Right ventricle myocardium inferior (tissue), 1 donor: ENCODE results near the gene KLHL17. TPM values are rescaled to one million over a fixed set of nuclear protein-coding genes. Genes with fewer than 3 reads are reported as not detected.
"Not testable (repeated sequence)": the region's sequence is repeated elsewhere in the genome, so short reads cannot be mapped to it uniquely, and the experiment has no call there.

ENCODE experiments used
- ATAC-seq: fragments of 200-7000 bp; cut with Tn5 transposase; one replicate; pipeline ENCODE4 v1.9.1; 2020; ENCODE audit warnings: mild to moderate bottlenecking, moderate library complexity
- DNase-seq: peaks from one replicate; pipeline ENCODE4 v3.0.0; 2021; ENCODE audit errors: missing footprints
- intact Hi-C: fragments of 100-400 bp; cut with DNase I; formaldehyde crosslinking; loops from one replicate; pipeline ENCODE4 v1.11.0; 2022
- total RNA-seq: library from RNA; stranded (reverse); fragmentation: NEBNext Ultra II Directional; extraction: Animal tissue kit (Norgen Biotek cat#: 25700); gene quantifications from one replicate; pipeline ENCODE4 v1.2.1, GENCODE V29; 2021
- donor health status: DM: no; HTN: yes; CAD: no; lungs with severe emphysema.

Gene KLHL17
- total RNA-seq, 1 donor from 2014 or later: 7.0 TPM

GRCh38 chr1:944341-945325 lies 15.8 kb upstream of the KLHL17 start:
- ATAC-seq: peak; percentile 46
- no peak for DNase-seq
- intact Hi-C loops: no loop called here

GRCh38 chr1:945688-946556 lies 14.5 kb upstream of the KLHL17 start:
- intact Hi-C loops: no loop called here
- ATAC-seq: no peak
- no peak for DNase-seq

- DNase-seq, ATAC-seq, intact Hi-C loops: not testable (repeated sequence)
Measured at GRCh38 chr1:946811-947210, 13.6 kb upstream of the KLHL17 start.

GRCh38 chr1:947958-948357 lies 12.4 kb upstream of the KLHL17 start:
- intact Hi-C loops: no loop called here
- DNase-seq (no peak), ATAC-seq (no peak)

GRCh38 chr1:950268-950667 lies 10.1 kb upstream of the KLHL17 start:
- intact Hi-C loops: no loop called here
- DNase-seq (no peak), ATAC-seq (no peak)

GRCh38 chr1:950881-951280 lies 9.5 kb upstream of the KLHL17 start:
- intact Hi-C loops: no loop called here
- ATAC-seq (no peak), DNase-seq (no peak)

- no peak for ATAC-seq
- DNase-seq: no peak
- intact Hi-C loops: no loop called here
Measured at GRCh38 chr1:951364-951763, 9.0 kb upstream of the KLHL17 start.

- ATAC-seq: no peak
- intact Hi-C loops: no loop called here
- DNase-seq: no peak
Measured at GRCh38 chr1:952201-952600, 8.2 kb upstream of the KLHL17 start.

- ATAC-seq (no peak), DNase-seq (no peak)
- intact Hi-C loops: no loop called here
Measured at GRCh38 chr1:952603-953002, 7.8 kb upstream of the KLHL17 start.

GRCh38 chr1:953524-954320 lies 6.7 kb upstream of the KLHL17 start:
- intact Hi-C loops: no loop called here
- ATAC-seq (no peak), DNase-seq (no peak)

- DNase-seq (no peak), ATAC-seq (no peak)
- intact Hi-C loops: loop anchor here (5.0 kb wide), 1 partner anchor 48 kb away; no protein-coding TSS in a partner anchor
Measured at GRCh38 chr1:954927-955326, 5.5 kb upstream of the KLHL17 start.

GRCh38 chr1:955474-955873 lies 4.9 kb upstream of the KLHL17 start:
- ATAC-seq (no peak), DNase-seq (no peak)
- intact Hi-C loops: loop anchor here (5.0 kb wide), 1 partner anchor 48 kb away; no protein-coding TSS in a partner anchor

GRCh38 chr1:956636-957035 lies 3.7 kb upstream of the KLHL17 start:
- intact Hi-C loops: loop anchor here (5.0 kb wide), 1 partner anchor 49 kb away; no protein-coding TSS in a partner anchor
- ATAC-seq: no peak
- no peak for DNase-seq

GRCh38 chr1:958823-959730 lies 1.3 kb upstream of the KLHL17 start, which contains the start of gene NOC2L:
NOC2L (minus strand) TSS chr1:959256; CDS start chr1:959240, 16 bp downstream.
- peak; percentile 97 for DNase-seq
- peak; percentile 95 for ATAC-seq
- intact Hi-C loops: loop anchor here (5.0 kb wide), 1 partner anchor 52 kb away; no protein-coding TSS in a partner anchor

GRCh38 chr1:959731-960362 lies 537 bp upstream of the KLHL17 start:
- intact Hi-C loops: loop anchor here (5.0 kb wide), 1 partner anchor 53 kb away; no protein-coding TSS in a partner anchor
- ATAC-seq: no peak
- DNase-seq: no peak

- intact Hi-C loops: no loop called here
- DNase-seq (no peak), ATAC-seq (no peak)
Measured at GRCh38 chr1:961132-961669, 817 bp downstream of the KLHL17 start.
